Sigmoid colon (tissue), 7 donors: Measurements from ENCODE around the gene METTL21C. TPM values are rescaled to one million over a fixed set of nuclear protein-coding genes. Genes with fewer than 3 reads are reported as not detected.

ENCODE experiments used
- DNase-seq: peaks from one replicate; pipeline ENCODE4 v3.0.0-alpha.2; 2019
- H3K27ac ChIP-seq, 4 donors: fragments of 200-600 bp; sonication (generic); one replicate each; pipeline ENCODE4 v1.5.1; 2016 to 2019; ENCODE audit warnings: mild to moderate bottlenecking in 1 of 4
- H3K27me3 ChIP-seq, 3 donors: fragments of 200-600 bp; sonication (generic); one replicate each; pipeline ENCODE4 v1.5.1; 2019; ENCODE audit warnings: mild to moderate bottlenecking in 1 of 3
- H3K36me3 ChIP-seq, 4 donors: fragments of 200-600 bp; sonication (generic); one replicate each; pipeline ENCODE4 v1.5.1; 2016 to 2019
- H3K4me1 ChIP-seq, 4 donors: fragments of 200-600 bp; sonication (generic); one replicate each; pipeline ENCODE4 v1.5.1; 2017 to 2019
- H3K4me3 ChIP-seq, 4 donors: fragments of 200-600 bp; sonication (generic); one replicate each; pipeline ENCODE4 v1.5.1; 2017 to 2019; ENCODE audit warnings: mild to moderate bottlenecking in 2 of 4, moderate library complexity in 1 of 4
- H3K9me3 ChIP-seq, 4 donors: fragments of 200-600 bp in 3 of 4; sonication (generic) in 3 of 4; one replicate each; pipeline versions ENCODE4 v1.5.1 to v1.6.1; 2013 to 2019
- EP300 ChIP-seq, 4 donors: sonication (generic); formaldehyde crosslinking; IDR thresholded peaks; one replicate each; pipeline ENCODE4 v1.6.1; 2017; ENCODE audit warnings: antibody characterized with exemption in 4 of 4
- POLR2A ChIP-seq, 2 donors: fragments of 450-650 bp; IDR thresholded peaks; one replicate each; pipeline ENCODE4 v1.6.1; 2016; ENCODE audit warnings: antibody characterized with exemption in 2 of 2, mild to moderate bottlenecking in 2 of 2, moderate library complexity in 2 of 2
- POLR2AphosphoS5 ChIP-seq, 4 donors: sonication (generic); formaldehyde crosslinking; IDR thresholded peaks; one replicate each; pipeline ENCODE4 v1.6.1; 2017; ENCODE audit warnings: antibody characterized with exemption in 4 of 4
- whole genome bisulfite sequencing, 2 donors: extraction: QIAGEN DNeasy Blood & Tissue Kit; methylation state at CpG; one replicate each; pipeline ENCODE4 v1.1.7; 2013; 5-methylcytosine and 5-hydroxymethylcytosine counted together
- intact Hi-C: fragments of 100-400 bp; cut with DNase I; formaldehyde crosslinking; loops from one replicate; pipeline ENCODE4 v1.15.1; 2023
- polyA plus RNA-seq, 3 donors: library from polyadenylated mRNA; stranded (reverse); fragments of 200-250 nt; gene quantifications; one replicate each; pipeline ENCODE4 v1.2.3, GENCODE V29; 2013
- total RNA-seq, 4 donors: library from RNA; depleted of rRNA; stranded (reverse); fragments of >200 nt; gene quantifications; one replicate each; pipeline ENCODE4 v1.1.0, GENCODE V29; 2016
- TF ChIP-seq, protein P1 (sequence below), 4 experiments: fragments of 450-650 bp in 3 of 4; fragments of 200-600 bp in 1 of 4; IDR thresholded peaks; one replicate each; pipeline ENCODE4 v1.5.1; 2016 to 2019; ENCODE audit warnings: antibody characterized with exemption in 4 of 4, mild to moderate bottlenecking in 3 of 4, moderate library complexity in 2 of 4
- donor health status: healthy with polysubstance abuse.
- donor health status: Bipolar disorder and iron deficiency.
- donor health status: healthy.

Gene METTL21C
- total and polyA plus RNA-seq, 7 donors = 0.36 TPM; not detected in 6

- intact Hi-C loops = no loop called here
- H3K27ac ChIP-seq = no peak overlapping the region
- 51 to 79% methylated on average over 6 of the region's 6 CpGs for WGBS, 2 donors
These were observed 30.1 kb upstream of the METTL21C start for GRCh38 chr13:102724923-102725322.

DNA sequence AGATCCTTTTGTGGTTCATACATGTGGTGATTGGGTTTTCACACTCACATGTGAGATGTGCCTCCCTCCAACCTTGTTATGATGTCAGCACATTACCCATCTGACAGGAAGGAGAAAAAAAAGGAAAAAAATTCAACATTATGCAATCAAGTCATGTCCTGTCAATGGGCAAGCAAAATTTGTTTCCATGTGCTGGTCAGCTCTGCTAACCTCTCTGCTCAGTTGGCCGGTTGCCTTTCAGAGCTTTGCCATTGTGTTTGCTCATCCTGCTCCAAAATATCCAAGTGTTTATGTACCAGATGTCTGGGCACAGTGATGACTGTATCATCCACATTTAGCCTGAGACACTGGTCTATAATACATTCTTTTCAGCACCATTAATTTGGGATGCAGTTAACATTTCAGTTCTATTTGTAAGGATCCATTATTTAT is 27.0 kb upstream of the METTL21C start:
- Histone ChIP-seq H3K27me3 (no peaks in the 10 kb centered on the region), H3K4me1 (no peaks in the 10 kb centered on the region), H3K27ac (no peak overlapping the region), H3K9me3 (no peaks in the 10 kb centered on the region), H3K4me3 (no peak overlapping the region), H3K36me3 (no peaks in the 10 kb centered on the region)
- DNase-seq = no peak
- WGBS, 2 donors = 43 to 88% methylated on average over 1 of the region's 1 CpG
- no peak for TF ChIP-seq EP300 (IDR thresholded peaks at IDR 0.05)
- TF ChIP-seq POLR2A (IDR thresholded peaks at IDR 0.05) = no peak
- TF ChIP-seq, protein P1, sequence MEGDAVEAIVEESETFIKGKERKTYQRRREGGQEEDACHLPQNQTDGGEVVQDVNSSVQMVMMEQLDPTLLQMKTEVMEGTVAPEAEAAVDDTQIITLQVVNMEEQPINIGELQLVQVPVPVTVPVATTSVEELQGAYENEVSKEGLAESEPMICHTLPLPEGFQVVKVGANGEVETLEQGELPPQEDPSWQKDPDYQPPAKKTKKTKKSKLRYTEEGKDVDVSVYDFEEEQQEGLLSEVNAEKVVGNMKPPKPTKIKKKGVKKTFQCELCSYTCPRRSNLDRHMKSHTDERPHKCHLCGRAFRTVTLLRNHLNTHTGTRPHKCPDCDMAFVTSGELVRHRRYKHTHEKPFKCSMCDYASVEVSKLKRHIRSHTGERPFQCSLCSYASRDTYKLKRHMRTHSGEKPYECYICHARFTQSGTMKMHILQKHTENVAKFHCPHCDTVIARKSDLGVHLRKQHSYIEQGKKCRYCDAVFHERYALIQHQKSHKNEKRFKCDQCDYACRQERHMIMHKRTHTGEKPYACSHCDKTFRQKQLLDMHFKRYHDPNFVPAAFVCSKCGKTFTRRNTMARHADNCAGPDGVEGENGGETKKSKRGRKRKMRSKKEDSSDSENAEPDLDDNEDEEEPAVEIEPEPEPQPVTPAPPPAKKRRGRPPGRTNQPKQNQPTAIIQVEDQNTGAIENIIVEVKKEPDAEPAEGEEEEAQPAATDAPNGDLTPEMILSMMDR (IDR thresholded peaks at IDR 0.05) = no peak
- no peak for TF ChIP-seq POLR2AphosphoS5 (IDR thresholded peaks at IDR 0.05)
- intact Hi-C loops = no loop called here

More at GRCh38 chr13:102724923-102725322, 30.1 kb upstream of the METTL21C start:
- TF ChIP-seq, protein P1 (IDR thresholded peaks at IDR 0.05) = peak in 1 of 4 experiments; percentile 10
- TF ChIP-seq POLR2AphosphoS5 (IDR thresholded peaks at IDR 0.05) = no peak
- Histone ChIP-seq H3K9me3 (no peaks in the 10 kb centered on the region), H3K36me3 (no peaks in the 10 kb centered on the region), H3K4me1 (no peaks in the 10 kb centered on the region), H3K4me3 (no peak overlapping the region), H3K27me3 (no peaks in the 10 kb centered on the region)
- DNase-seq = no peak

DNA sequence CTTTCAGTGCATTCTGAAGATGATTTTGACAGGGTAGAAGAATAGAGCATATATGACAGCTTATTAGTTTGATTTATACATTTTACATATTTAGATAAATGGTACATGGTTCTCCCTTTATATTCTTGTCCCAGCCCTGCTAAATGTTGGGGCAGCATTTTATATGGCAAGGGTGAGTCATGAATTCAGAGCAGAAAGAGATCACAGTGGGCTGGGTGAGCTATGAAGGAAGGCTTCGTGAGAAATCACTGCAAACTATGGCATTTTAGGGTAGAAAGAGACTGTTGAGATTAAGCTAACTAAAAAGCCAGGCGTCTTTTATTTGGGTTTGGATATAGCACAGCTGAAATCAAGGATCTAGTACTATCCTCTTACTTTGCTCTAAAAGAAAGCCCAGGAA is 23.9 kb upstream of the METTL21C start:
- TF ChIP-seq POLR2AphosphoS5 (IDR thresholded peaks at IDR 0.05) (no peak), EP300 (IDR thresholded peaks at IDR 0.05) (no peak), POLR2A (IDR thresholded peaks at IDR 0.05) (no peak)
- TF ChIP-seq, protein P1 (IDR thresholded peaks at IDR 0.05) = no peak
- Histone ChIP-seq H3K4me1 (no peaks in the 10 kb centered on the region), H3K9me3 (no peaks in the 10 kb centered on the region), H3K4me3 (no peak overlapping the region), H3K27me3 (no peaks in the 10 kb centered on the region), H3K36me3 (no peaks in the 10 kb centered on the region), H3K27ac (no peak overlapping the region)
- no peak for DNase-seq
- intact Hi-C loops = no loop called here
- 58 to 74% methylated on average over 2 of the region's 2 CpGs for WGBS, 2 donors

DNA sequence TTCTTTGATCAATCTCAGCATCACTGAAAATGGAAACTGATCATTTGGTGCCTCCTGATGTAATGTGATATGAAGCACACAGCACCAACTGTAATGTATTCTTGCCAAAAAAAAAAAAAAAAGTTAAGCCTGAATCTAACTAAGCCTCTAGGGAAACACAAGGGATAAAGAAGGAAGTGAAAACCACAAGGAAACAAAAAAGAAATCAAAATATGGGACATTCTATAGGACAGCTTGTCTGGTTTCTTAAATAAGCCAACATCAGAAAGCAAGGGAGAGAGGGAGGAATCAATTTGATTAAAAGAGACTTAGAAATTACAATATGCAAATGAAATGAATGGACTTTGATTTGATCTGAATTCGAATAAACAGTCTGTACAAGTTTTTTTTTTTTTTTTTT is 20.6 kb upstream of the METTL21C start:
- Histone ChIP-seq H3K27me3 (no peaks in the 10 kb centered on the region), H3K27ac (no peak overlapping the region), H3K36me3 (no peaks in the 10 kb centered on the region), H3K9me3 (no peaks in the 10 kb centered on the region), H3K4me1 (no peaks in the 10 kb centered on the region), H3K4me3 (no peak overlapping the region)
- no peak for TF ChIP-seq POLR2A (IDR thresholded peaks at IDR 0.05)
- TF ChIP-seq POLR2AphosphoS5 (IDR thresholded peaks at IDR 0.05) = no peak
- TF ChIP-seq, protein P1 (IDR thresholded peaks at IDR 0.05) = no peak
- no peak for TF ChIP-seq EP300 (IDR thresholded peaks at IDR 0.05)
- no peak for DNase-seq
- WGBS, 2 donors = 20 to 80% methylated on average over 1 of the region's 1 CpG
- intact Hi-C loops = no loop called here

DNA sequence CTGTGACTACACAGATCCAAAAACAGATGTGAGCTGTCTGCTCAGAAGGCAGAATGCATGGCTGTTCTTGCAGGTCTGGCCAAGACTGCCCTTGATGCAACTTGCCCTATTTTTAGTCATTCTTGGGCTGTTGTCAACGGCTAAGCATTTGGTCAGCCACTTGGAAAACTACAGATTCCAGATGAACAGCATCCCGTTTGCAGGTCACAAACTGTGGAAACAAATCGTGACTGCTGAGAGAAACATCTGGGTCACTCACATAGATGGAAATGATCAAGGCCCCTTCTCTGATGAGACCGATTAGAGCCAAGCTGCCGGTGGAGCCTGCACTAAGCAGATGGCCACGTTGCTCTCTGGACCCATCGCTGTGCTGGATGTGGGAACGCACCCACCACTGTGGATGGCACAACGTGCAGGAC is 15.4 kb upstream of the METTL21C start:
- no peak for DNase-seq
- H3K36me3 ChIP-seq = no peaks in the 10 kb centered on the region
- no peak overlapping the region for H3K4me3 ChIP-seq
- 88 to 89% methylated on average over 9 of the region's 9 CpGs for WGBS, 2 donors
- H3K27ac ChIP-seq = peak overlapping the region in 1 of 4 donors; percentile 23
- peaks cover 0 to 3% (median 0%) of the 10 kb centered on the region in 4 donors for H3K9me3 ChIP-seq
- H3K27me3 ChIP-seq = no peaks in the 10 kb centered on the region
- intact Hi-C loops = no loop called here
- peaks cover 0 to 3% (median 0%) of the 10 kb centered on the region in 4 donors for H3K4me1 ChIP-seq
- TF ChIP-seq, protein P1 (IDR thresholded peaks at IDR 0.05) = no peak
- TF ChIP-seq POLR2AphosphoS5 (IDR thresholded peaks at IDR 0.05) (no peak), EP300 (IDR thresholded peaks at IDR 0.05) (no peak), POLR2A (IDR thresholded peaks at IDR 0.05) (no peak)
